Measurements from ENCODE around the gene C1QL4. TPM values are rescaled to one million over a fixed set of nuclear protein-coding genes. Genes with fewer than 3 reads are reported as not detected.

C1QL4 gene
- polyA plus RNA-seq, 1 donor (not counting 4 experiments of a cell fraction or from before 2014, with no cell fraction given): 0.07 TPM

GRCh38 chr12:49323524-49324097 is 13.4 kb downstream of the C1QL4 start:
- peaks cover 7% of the 10 kb centered on the region for H3K79me2 ChIP-seq (ENCODE audit: control insufficient read depth, insufficient read depth, low read length)
- peak overlapping the region; percentile 87 for H3K9ac ChIP-seq (ENCODE audit: control insufficient read depth, extremely low read depth, insufficient read depth, low read length)
- no peaks in the 10 kb centered on the region for H4K20me1 ChIP-seq (ENCODE audit: control insufficient read depth, extremely low read depth, insufficient read depth, low read length)
- peaks cover 11% of the 10 kb centered on the region for H3K4me1 ChIP-seq (ENCODE audit: control insufficient read depth, extremely low read depth, insufficient read depth, low read length)
- H3K9me1 ChIP-seq (ENCODE audit: control insufficient read depth, extremely low read depth, insufficient read depth, low read length): no peaks in the 10 kb centered on the region
- dilution Hi-C loops (cut with MboI; ENCODE audit: extremely low pct_ligation_motif_present, low sequenced_read_pairs): no loop called here
- H3K36me3 ChIP-seq (ENCODE audit: control insufficient read depth in 2 of 2, extremely low read depth in 1 of 2, insufficient read depth in 2 of 2, low read length in 2 of 2): peaks cover 0 to 13% of the 10 kb centered on the region in 2 experiments
- H2AFZ ChIP-seq (ENCODE audit: control insufficient read depth, low read length): peak overlapping the region; percentile 88
- FAIRE-seq (no peak), DNase-seq (ENCODE audit: low read depth, low spot score) (no peak)
- peak overlapping the region; percentile 69 for H3K27ac ChIP-seq (ENCODE audit: control insufficient read depth, insufficient read depth, low read length)
- TF ChIP-seq, protein P1, sequence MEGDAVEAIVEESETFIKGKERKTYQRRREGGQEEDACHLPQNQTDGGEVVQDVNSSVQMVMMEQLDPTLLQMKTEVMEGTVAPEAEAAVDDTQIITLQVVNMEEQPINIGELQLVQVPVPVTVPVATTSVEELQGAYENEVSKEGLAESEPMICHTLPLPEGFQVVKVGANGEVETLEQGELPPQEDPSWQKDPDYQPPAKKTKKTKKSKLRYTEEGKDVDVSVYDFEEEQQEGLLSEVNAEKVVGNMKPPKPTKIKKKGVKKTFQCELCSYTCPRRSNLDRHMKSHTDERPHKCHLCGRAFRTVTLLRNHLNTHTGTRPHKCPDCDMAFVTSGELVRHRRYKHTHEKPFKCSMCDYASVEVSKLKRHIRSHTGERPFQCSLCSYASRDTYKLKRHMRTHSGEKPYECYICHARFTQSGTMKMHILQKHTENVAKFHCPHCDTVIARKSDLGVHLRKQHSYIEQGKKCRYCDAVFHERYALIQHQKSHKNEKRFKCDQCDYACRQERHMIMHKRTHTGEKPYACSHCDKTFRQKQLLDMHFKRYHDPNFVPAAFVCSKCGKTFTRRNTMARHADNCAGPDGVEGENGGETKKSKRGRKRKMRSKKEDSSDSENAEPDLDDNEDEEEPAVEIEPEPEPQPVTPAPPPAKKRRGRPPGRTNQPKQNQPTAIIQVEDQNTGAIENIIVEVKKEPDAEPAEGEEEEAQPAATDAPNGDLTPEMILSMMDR (optimal IDR thresholded peaks at IDR 0.05 in 1 of 3, IDR thresholded peaks at IDR 0.05 in 1 of 3, conservative IDR thresholded peaks at IDR 0.05 in 1 of 3; ENCODE audit: extremely low read depth in 1 of 3, insufficient read depth in 2 of 3, low read length in 3 of 3): no peak
- TF ChIP-seq EZH2 (IDR thresholded peaks at IDR 0.05; ENCODE audit: low read length): no peak
- H3K9me3 ChIP-seq (ENCODE audit: control insufficient read depth, low read depth, low read length): no peaks in the 10 kb centered on the region
- H3K4me3 ChIP-seq (ENCODE audit: control insufficient read depth in 2 of 3, extremely low read depth in 1 of 3, insufficient read depth in 2 of 3, low read depth in 1 of 3, low read length in 3 of 3): peak overlapping the region; percentile 58 to 89 (median 76)
- H3K4me2 ChIP-seq (ENCODE audit: control insufficient read depth, extremely low read depth, insufficient read depth, low read depth, low read length): peak overlapping the region; percentile 80
- no peaks in the 10 kb centered on the region for H3K27me3 ChIP-seq (ENCODE audit: control insufficient read depth, extremely low read depth, insufficient read depth, low read length)

DNA sequence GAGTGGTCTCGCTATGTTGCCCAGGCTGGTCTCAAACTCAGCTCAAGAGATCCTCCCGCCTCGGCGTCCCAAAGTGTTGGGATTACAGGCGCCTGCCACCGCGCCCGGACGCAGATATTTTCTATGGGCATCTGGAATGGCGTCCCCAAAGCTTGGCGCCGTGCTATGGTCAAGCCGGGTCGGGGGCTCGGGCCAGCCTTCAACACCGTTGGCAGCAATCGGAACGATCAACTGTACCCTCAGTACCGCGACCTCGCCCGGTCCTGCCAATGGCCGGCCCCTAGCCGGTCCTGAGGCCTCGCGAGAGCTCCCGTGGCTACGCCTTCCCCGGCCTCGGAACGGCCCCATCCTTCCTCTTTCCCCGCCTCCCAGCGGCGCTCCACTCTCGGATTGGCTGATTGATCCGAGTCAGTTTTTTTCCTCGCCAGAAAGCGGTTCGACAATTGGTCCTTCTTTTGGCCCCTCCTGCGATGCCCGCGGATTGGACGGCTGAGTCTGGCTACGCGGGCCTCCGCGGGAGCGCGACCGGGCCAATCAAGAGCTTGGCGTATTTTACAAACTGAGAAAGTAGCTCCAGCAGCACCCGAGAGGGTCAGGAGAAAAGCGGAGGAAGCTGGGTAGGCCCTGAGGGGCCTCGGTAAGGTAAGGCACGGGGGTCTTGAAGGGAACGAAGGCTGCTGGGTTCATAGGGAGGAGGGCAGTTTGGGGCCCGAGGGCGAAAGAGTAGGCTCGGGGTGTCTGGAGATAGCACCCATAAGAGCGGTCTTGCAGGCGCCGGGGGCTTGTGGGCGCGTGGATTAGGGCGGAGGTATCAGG is 14.1 kb downstream of the C1QL4 start, which contains the start of gene TROAP:
TROAP (plus strand) TSS at position 548 of the 816 bp plus-strand sequence. CDS start 354 bp downstream, outside the sequence.
- Histone ChIP-seq H3K79me2 (ENCODE audit: control insufficient read depth, insufficient read depth, low read length) (peaks cover 7% of the 10 kb centered on the region), H3K27me3 (ENCODE audit: control insufficient read depth, extremely low read depth, insufficient read depth, low read length) (no peaks in the 10 kb centered on the region), H3K4me3 (ENCODE audit: control insufficient read depth in 2 of 3, extremely low read depth in 1 of 3, insufficient read depth in 2 of 3, low read depth in 1 of 3, low read length in 3 of 3) (peak within 1 kb of the TSS; percentile 76 to 89 (median 82)), H3K9ac (ENCODE audit: control insufficient read depth, extremely low read depth, insufficient read depth, low read length) (peak within 1 kb of the TSS; percentile 87), H3K9me3 (ENCODE audit: control insufficient read depth, low read depth, low read length) (no peaks in the 10 kb centered on the region), H3K4me2 (ENCODE audit: control insufficient read depth, extremely low read depth, insufficient read depth, low read depth, low read length) (peak within 1 kb of the TSS; percentile 80), H4K20me1 (ENCODE audit: control insufficient read depth, extremely low read depth, insufficient read depth, low read length) (no peaks in the 10 kb centered on the region), H3K9me1 (ENCODE audit: control insufficient read depth, extremely low read depth, insufficient read depth, low read length) (no peaks in the 10 kb centered on the region), H3K27ac (ENCODE audit: control insufficient read depth, insufficient read depth, low read length) (peak within 1 kb of the TSS; percentile 78), H3K36me3 (ENCODE audit: control insufficient read depth in 2 of 2, extremely low read depth in 1 of 2, insufficient read depth in 2 of 2, low read length in 2 of 2) (peaks cover 0 to 13% of the 10 kb centered on the region in 2 experiments), H2AFZ (ENCODE audit: control insufficient read depth, low read length) (peak within 1 kb of the TSS; percentile 93), H3K4me1 (ENCODE audit: control insufficient read depth, extremely low read depth, insufficient read depth, low read length) (peaks cover 11% of the 10 kb centered on the region)
- TF ChIP-seq, protein P1 (optimal IDR thresholded peaks at IDR 0.05 in 1 of 3, IDR thresholded peaks at IDR 0.05 in 1 of 3, conservative IDR thresholded peaks at IDR 0.05 in 1 of 3; ENCODE audit: extremely low read depth in 1 of 3, insufficient read depth in 2 of 3, low read length in 3 of 3): no peak
- TF ChIP-seq EZH2 (IDR thresholded peaks at IDR 0.05; ENCODE audit: low read length): no peak
- DNase-seq (ENCODE audit: low read depth, low spot score) (peak; percentile 72), FAIRE-seq (peak; percentile 44)
- dilution Hi-C loops (cut with MboI; ENCODE audit: extremely low pct_ligation_motif_present, low sequenced_read_pairs): no loop called here

Measured in keratinocyte (primary cell).